ENCODE measurements around the gene TMCC1. TPM values are rescaled to one million over a fixed set of nuclear protein-coding genes. Genes with fewer than 3 reads are reported as not detected.
"Not testable (repeated sequence)": the region's sequence is repeated elsewhere in the genome, so short reads cannot be mapped to it uniquely, and the experiment has no call there.

The TMCC1 gene
- total RNA-seq, 1 donor from 2014 or later: 42.3 TPM

GRCh38 chr3:129892486-129892856 lies 1.0 kb downstream of the TMCC1 start:
- Histone ChIP-seq H3K36me3 (no peaks in the 10 kb centered on the region), H3K27me3 (no peaks in the 10 kb centered on the region), H3K4me3 (peak overlapping the region; percentile 84), H3K9me3 (no peaks in the 10 kb centered on the region), H3K27ac (peak overlapping the region; percentile 94), H3K4me1 (peaks cover 39% of the 10 kb centered on the region)
- intact Hi-C loops (cut with DNase I): no loop called here
- DNase-seq: no peak
- TF ChIP-seq, protein P1, sequence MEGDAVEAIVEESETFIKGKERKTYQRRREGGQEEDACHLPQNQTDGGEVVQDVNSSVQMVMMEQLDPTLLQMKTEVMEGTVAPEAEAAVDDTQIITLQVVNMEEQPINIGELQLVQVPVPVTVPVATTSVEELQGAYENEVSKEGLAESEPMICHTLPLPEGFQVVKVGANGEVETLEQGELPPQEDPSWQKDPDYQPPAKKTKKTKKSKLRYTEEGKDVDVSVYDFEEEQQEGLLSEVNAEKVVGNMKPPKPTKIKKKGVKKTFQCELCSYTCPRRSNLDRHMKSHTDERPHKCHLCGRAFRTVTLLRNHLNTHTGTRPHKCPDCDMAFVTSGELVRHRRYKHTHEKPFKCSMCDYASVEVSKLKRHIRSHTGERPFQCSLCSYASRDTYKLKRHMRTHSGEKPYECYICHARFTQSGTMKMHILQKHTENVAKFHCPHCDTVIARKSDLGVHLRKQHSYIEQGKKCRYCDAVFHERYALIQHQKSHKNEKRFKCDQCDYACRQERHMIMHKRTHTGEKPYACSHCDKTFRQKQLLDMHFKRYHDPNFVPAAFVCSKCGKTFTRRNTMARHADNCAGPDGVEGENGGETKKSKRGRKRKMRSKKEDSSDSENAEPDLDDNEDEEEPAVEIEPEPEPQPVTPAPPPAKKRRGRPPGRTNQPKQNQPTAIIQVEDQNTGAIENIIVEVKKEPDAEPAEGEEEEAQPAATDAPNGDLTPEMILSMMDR (IDR thresholded peaks at IDR 0.05): no peak
- no peak for ATAC-seq

DNA sequence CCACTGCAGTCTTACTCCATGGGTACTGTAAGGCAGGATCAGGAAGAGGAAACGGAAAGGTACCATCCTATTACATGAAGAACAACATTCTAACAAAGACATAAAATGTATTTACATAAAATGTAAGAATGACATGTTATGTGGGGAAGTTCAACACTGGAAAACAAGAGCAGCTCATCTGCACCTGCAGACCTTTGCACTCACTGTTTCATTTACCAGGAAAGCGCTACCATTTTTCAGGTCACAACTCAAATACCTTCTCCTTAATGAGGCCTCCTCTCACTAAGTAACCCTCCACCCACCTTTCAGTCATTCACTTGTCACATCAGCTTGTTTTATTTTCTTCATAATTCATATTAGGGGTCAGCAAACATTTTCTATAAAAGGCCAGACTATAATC lies 2.6 kb downstream of the TMCC1 start:
- intact Hi-C loops (cut with DNase I): no loop called here
- H3K36me3 ChIP-seq: no peaks in the 10 kb centered on the region
- H3K9me3 ChIP-seq: no peaks in the 10 kb centered on the region
- peak overlapping the region; percentile 25 for H3K27ac ChIP-seq
- H3K4me3 ChIP-seq: no peak overlapping the region
- peaks cover 39% of the 10 kb centered on the region for H3K4me1 ChIP-seq
- no peak for ATAC-seq
- TF ChIP-seq, protein P1 (IDR thresholded peaks at IDR 0.05): no peak
- no peak for DNase-seq
- H3K27me3 ChIP-seq: no peaks in the 10 kb centered on the region

GRCh38 chr3:129890125-129890524 lies 3.4 kb downstream of the TMCC1 start:
- no peak for ATAC-seq
- H3K4me3 ChIP-seq: no peak overlapping the region
- no peaks in the 10 kb centered on the region for H3K27me3 ChIP-seq
- TF ChIP-seq, protein P1 (IDR thresholded peaks at IDR 0.05): no peak
- no peaks in the 10 kb centered on the region for H3K36me3 ChIP-seq
- H3K27ac ChIP-seq: peak overlapping the region; percentile 25
- peaks cover 39% of the 10 kb centered on the region for H3K4me1 ChIP-seq
- H3K9me3 ChIP-seq: no peaks in the 10 kb centered on the region
- DNase-seq: no peak
- intact Hi-C loops (cut with DNase I): no loop called here

GRCh38 chr3:129888771-129889170 lies 4.7 kb downstream of the TMCC1 start:
- no peaks in the 10 kb centered on the region for H3K27me3 ChIP-seq
- no peak for DNase-seq
- no peaks in the 10 kb centered on the region for H3K9me3 ChIP-seq
- ATAC-seq: no peak
- intact Hi-C loops (cut with DNase I): no loop called here
- no peaks in the 10 kb centered on the region for H3K36me3 ChIP-seq
- no peak overlapping the region for H3K4me3 ChIP-seq
- no peak overlapping the region for H3K27ac ChIP-seq
- peaks cover 30% of the 10 kb centered on the region for H3K4me1 ChIP-seq
- TF ChIP-seq, protein P1 (IDR thresholded peaks at IDR 0.05): no peak

GRCh38 chr3:129881261-129881660 lies 12.2 kb downstream of the TMCC1 start:
- Histone ChIP-seq H3K4me3 (no peak overlapping the region), H3K36me3 (peaks cover 19% of the 10 kb centered on the region), H3K27ac (no peak overlapping the region), H3K9me3 (no peaks in the 10 kb centered on the region), H3K27me3 (no peaks in the 10 kb centered on the region), H3K4me1 (peaks cover 4% of the 10 kb centered on the region)
- no peak for DNase-seq
- intact Hi-C loops (cut with DNase I): no loop called here
- TF ChIP-seq, protein P1 (IDR thresholded peaks at IDR 0.05): no peak
- ATAC-seq: no peak

GRCh38 chr3:129878355-129878754 lies 15.2 kb downstream of the TMCC1 start:
- Histone ChIP-seq H3K36me3 (peaks cover 43% of the 10 kb centered on the region), H3K4me3 (no peak overlapping the region), H3K4me1 (peaks cover 4% of the 10 kb centered on the region), H3K27me3 (no peaks in the 10 kb centered on the region), H3K27ac (no peak overlapping the region), H3K9me3 (no peaks in the 10 kb centered on the region)
- ATAC-seq (no peak), DNase-seq (no peak)
- TF ChIP-seq, protein P1 (IDR thresholded peaks at IDR 0.05): no peak
- intact Hi-C loops (cut with DNase I): no loop called here

DNA sequence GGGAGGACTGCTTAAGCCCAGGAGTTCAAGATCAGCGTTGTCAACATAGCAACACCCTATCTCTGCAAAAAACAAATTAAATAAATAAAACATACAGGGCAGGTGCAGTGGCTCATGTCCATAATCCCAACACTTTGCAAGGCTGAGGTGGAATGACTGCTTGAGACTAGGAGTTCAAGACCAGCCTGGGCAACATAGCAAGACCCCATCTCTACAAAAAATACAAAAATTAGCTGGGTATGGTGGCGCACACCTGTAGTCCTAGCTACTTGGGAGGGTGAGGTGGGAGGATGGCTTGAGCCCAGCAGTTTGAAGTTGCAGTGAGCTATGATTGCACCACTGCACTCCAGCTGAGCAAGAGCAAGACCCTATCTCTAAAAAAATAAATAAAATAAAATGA lies 19.0 kb downstream of the TMCC1 start:
- ATAC-seq; intact Hi-C loops (cut with DNase I); DNase-seq; H3K4me1 ChIP-seq; H3K4me3 ChIP-seq; H3K27ac ChIP-seq; H3K27me3 ChIP-seq; H3K9me3 ChIP-seq: not testable (repeated sequence)
- H3K36me3 ChIP-seq: peaks cover 35% of the 10 kb centered on the region
